Myocyte (in vitro differentiated cells): ENCODE results near the gene CDX2. TPM values are rescaled to one million over a fixed set of nuclear protein-coding genes. Genes with fewer than 3 reads are reported as not detected.
A peak's percentile ranks its signal among the peaks of the same experiment; 100 is the strongest.
"Not testable (repeated sequence)": the region's sequence is repeated elsewhere in the genome, so short reads cannot be mapped to it uniquely, and the experiment has no call there.

Experiments used
- DNase-seq: peaks from one replicate; pipeline ENCODE4 v3.0.0-alpha.2; 2012; ENCODE audit warnings: low read depth
- total RNA-seq: library from RNA; depleted of rRNA; stranded (reverse); fragments of >200 nt; gene quantifications from 2 replicates; pipeline ENCODE4 v1.2.3, GENCODE V29; 2014

Gene CDX2
- total RNA-seq, 1 donor from 2014 or later: not detected

- DNase-seq: no peak
Observed at GRCh38 chr13:27965740-27966640, 3.1 kb downstream of the CDX2 start.

DNA sequence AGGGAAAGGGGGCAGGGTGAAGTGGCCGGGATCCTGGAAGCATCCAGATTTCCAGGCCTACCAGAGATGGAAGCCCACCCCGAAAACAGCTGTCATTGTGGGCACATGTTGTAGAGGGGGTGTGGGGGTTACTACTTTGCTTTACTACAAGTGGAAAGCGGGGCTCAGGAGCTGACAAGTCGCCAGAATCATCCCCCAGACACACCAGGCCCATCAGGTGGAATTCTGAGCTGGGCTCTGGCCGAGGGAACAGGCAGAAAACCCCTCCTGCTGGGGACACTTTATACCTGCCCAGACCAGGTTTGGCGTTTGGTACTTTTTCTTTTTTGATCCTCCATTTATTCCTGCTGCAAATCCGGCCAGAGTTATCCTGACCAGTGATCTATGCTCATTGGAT is 3.8 kb downstream of the CDX2 start:
- no peak for DNase-seq

DNA sequence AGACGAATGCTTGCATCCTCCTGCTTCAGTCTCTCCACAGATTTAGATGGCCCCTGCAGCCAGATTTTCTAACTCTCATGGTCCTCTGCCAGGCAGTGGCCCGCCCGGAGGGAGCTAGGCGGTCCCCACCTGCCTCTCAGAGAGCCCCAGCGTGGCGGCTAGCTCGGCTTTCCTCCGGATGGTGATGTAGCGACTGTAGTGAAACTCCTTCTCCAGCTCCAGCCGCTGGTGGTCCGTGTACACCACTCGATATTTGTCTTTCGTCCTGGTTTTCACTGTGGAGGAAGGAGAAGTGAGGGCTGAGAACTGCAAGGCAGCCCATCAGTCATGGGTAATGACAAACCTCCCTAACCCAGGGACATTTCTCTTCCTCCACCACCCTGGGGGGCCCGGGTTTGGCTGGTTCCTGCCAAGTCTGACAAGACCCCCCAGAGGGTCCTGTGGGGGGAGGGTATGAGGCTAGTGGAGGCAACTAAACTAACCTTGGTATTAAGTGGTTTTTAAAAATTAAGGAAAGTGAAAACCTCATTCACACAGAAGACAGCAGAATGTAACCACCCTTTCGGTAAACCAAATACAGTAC is 4.3 kb downstream of the CDX2 start:
- DNase-seq: no peak

GRCh38 chr13:27964206-27964605 is 4.9 kb downstream of the CDX2 start:
- not testable (repeated sequence) for DNase-seq

- DNase-seq: no peak
Observed at GRCh38 chr13:27963491-27963890, 5.6 kb downstream of the CDX2 start.

GRCh38 chr13:27962982-27963381 is 6.1 kb downstream of the CDX2 start:
- DNase-seq: no peak

- no peak for DNase-seq
Observed at GRCh38 chr13:27962128-27962841, 6.8 kb downstream of the CDX2 start.

- no peak for DNase-seq
Observed at GRCh38 chr13:27961227-27962085, 7.7 kb downstream of the CDX2 start.

DNA sequence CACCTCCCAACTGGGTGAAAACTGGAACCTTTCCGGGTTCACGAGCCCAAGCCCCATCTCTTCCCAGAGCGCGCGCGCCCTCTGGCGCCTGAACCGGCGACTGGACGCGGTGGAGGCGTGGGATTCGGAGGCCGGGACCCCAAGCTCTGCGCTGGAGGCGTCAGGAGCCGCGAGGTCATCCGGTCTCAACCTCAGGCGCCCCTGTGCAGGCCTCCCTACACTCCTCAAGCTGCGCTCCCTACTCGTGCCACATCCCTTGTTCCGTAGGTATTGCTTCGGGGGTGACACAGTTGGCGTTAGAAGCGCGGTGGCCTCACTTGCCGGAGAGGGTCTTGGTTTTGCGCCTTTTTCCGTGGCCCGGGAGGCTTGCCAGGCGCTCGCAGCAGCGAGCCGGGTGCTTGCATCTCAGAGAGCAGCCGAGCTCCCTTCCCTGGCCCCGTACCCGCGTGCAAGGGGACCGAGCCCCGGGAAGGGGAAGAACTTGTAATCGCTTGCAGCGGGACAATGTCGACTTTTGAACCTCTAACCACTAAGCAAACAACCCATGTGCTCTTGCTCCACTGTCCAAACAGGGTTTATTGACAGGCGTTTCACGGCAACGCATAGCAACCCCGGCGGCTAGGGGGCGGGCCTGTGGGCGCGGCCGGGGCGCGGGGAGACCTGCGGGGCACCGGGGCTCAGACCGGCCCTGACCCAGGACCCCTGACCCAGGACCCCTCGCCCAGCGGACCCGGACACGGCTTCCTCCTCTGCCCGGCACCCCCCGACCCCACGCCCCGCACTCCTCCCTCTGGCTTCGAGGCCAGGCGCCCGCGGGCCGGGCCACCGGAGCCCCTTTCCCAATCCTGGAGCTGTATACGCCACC is 8.5 kb downstream of the CDX2 start:
- peak; percentile 12 for DNase-seq

GRCh38 chr13:27959976-27960361 is 9.1 kb downstream of the CDX2 start:
- DNase-seq: no peak

DNA sequence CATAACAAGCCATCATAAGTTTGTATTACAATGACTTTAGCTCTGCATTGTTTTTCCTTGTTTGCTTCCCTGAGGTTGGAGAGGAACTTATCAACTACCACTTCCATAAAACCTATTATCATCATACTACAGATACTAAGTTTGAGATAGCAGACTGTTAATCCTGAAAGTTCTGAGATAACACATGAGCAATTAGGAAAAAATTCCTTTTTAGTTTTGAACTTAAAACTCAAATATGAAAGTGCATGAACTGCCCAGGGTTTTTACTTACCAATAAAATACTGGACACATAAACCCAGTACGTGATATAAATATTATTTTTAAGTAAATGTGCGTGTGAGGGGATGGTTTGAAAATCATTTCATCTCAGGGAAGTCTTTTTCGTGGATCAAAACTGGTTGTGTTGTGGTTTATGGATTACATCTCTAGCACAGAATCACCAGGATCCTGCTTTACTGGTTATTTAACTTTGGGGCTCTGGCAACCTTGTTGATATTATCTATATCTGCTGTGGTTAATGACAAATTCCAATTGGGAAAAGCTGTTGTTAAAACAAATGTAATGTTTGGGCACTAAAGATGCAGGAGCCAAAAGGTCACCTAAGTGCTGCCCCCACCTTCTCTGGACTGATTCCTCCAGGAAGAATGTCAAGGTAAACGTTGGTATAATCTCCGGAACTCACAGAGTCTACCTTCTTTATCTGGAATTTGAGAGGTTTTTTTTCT is 12.4 kb downstream of the CDX2 start:
- no peak for DNase-seq

GRCh38 chr13:27955014-27955591 is 14.0 kb downstream of the CDX2 start:
- DNase-seq: no peak

DNA sequence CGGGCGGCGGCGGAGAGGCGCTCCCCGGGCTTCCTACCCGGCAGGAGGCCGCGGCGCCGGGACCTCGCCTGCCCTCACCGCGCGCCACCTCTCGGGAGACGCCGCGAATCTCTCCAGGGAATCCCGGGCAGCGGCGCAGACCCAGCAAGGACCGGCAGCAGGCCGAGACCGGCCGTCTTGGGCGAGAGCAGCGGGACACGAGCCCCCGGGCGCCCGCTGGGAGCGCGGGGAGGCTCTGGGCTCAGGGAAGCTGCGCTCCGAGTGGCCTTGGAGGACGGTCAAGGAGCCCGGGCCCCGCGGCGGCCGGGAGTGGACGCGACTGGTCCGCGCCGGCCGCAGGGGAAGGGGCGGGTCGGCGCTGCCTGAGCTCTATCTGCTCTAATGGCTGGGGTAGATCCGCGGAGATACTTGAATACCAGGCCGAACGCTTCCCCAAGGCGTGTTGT is 14.7 kb downstream of the CDX2 start:
- no peak for DNase-seq

- DNase-seq: peak; percentile 24
Observed at GRCh38 chr13:27953676-27954405, 15.3 kb downstream of the CDX2 start.

DNA sequence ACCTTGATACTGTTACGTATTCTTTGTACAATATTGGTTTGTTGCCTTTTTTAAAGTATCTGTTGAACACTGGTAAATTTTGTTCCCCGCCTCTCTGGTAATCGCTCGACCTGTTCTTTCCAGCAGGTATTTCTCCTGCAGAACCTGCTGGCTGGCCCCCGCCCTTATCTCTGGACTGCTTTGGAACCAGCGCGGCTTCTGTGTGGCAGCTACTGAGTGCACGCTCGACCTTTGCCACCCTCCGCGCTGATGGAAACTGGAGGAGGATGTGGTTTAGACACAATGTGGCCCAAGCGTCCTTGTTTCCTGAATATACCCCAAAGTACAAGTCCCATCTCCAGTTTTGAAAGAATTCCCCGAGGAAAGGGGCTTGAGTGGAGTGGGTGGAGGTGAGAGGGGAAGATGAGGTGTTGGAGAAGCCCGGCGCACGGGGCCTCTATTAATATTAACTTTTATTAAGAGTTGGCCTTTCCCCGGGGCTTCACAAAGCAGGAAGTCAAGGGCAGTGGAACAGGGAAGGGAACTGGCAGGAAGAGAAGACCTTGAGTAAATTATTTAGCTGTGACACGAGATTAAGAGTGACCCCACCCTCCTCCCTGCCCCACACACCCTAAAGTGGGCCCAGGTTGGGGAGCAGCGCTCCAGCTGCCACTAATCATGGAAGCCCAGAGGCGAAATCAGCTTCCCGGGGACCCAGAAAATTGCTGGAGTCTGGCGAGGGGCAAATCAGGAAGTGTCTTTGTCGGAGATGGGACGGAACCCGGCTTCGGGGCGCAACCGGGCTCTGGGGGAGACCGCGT is 16.0 kb downstream of the CDX2 start:
- no peak for DNase-seq

- DNase-seq: no peak
Observed at GRCh38 chr13:27942972-27943371, 26.1 kb downstream of the CDX2 start.

- DNase-seq: no peak
Observed at GRCh38 chr13:27933580-27934328, 35.4 kb downstream of the CDX2 start.
